ENCODE measurements around the gene MRTFA.
"Not testable (repeated sequence)": the region's sequence is repeated elsewhere in the genome, so short reads cannot be mapped to it uniquely, and the experiment has no call there.

MRTFA gene

GRCh38 chr22:40593460-40594273 is 42.9 kb downstream of the MRTFA start:
- DNase-seq, result no peak

DNA sequence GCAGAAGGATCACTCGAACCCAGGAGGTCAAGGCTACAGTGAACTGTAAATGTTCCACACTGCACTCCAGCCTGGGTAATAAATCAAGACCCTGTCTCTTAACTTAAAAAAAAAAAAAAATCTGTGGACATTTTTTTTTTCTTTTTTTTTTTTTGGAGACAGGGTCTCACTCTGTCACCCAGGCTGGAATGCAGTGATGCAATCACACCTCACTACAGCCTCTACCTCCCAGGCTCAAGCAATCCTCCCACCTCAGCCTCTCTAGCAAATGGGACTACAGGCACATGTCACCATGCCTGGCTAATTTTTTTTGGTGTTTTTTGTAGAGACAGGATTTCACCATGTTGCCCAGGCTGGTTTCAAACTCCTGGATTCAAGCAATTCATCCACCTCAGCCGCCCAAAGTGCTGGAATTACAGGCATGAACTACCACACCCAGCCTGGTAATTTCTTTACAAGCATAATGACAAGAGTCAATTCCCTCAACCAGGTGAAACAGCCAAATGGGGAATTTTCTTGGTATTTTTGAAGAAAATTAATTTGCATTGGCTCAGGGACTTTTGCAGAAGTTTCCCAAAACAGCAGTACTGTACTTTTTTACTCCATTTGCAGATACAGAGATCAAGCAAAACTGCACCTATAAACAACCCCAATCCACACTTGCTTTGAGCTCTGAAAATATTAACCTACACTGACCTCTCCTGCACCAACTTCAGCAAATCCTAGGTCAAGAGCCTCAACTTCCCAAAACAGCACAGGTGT is 44.0 kb downstream of the MRTFA start:
- DNase-seq, result no peak

- DNase-seq, result no peak
These were observed 47.8 kb downstream of the MRTFA start for GRCh38 chr22:40588726-40589125.

- no peak for DNase-seq
These were observed 49.7 kb downstream of the MRTFA start for GRCh38 chr22:40586781-40587180.

- no peak for DNase-seq
These were observed 51.2 kb downstream of the MRTFA start for GRCh38 chr22:40585310-40585751.

GRCh38 chr22:40584766-40585165 is 51.8 kb downstream of the MRTFA start:
- not testable (repeated sequence) for DNase-seq

DNA sequence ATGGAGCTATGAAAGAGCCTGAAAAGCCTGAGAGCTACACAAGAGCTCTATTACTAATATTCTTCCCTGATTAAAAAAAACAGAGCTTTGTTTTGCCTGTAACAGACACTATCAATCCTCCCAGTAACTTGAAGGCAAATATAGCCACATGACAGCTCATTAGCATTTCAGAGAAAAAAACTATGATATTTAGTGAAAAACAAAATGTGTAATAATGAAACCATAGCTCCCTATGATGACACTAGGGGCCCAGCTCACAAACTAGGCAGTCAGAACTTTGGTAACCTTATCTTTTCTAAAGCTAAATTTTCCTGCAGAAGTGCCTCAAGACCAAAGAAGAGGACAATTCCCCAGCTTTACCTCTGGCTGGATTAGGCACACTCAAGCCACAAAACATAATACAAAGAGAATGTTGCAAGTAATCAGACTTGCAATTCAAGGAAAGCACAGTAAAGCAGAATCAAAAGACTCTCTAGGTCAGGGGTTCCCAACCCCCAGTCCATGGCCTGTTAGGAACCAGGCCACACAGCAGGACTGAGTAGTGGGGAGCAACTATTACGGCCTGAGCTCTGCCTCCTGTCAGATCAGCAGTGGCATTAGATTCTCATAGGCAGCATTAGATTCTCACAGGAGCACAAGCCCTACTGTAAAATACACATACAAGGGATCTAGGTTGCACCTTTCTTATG is 53.3 kb downstream of the MRTFA start:
- no peak for DNase-seq

- DNase-seq, result no peak
These were observed 54.5 kb downstream of the MRTFA start for GRCh38 chr22:40582063-40582462.

- no peak for DNase-seq
These were observed 55.9 kb downstream of the MRTFA start for GRCh38 chr22:40580631-40581030.

DNA sequence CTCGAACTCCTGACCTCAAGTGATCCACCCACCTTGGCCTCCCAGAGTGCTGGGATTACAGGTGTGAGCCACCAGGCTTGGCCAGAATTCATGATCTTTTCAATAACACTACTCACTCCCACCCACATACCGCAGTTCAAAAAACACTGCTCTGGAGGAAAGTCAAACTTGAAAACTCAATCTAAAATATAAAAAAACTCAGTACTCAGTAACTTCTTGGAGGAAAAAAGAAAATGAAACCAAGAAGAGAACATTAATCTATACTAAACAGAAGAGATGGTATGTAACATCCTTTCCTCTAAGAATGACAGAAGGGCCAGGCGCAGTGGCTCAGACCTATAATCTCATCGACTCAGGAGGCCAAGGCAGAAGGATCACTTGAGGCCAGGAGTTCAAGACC is 58.3 kb downstream of the MRTFA start:
- no peak for DNase-seq

DNA sequence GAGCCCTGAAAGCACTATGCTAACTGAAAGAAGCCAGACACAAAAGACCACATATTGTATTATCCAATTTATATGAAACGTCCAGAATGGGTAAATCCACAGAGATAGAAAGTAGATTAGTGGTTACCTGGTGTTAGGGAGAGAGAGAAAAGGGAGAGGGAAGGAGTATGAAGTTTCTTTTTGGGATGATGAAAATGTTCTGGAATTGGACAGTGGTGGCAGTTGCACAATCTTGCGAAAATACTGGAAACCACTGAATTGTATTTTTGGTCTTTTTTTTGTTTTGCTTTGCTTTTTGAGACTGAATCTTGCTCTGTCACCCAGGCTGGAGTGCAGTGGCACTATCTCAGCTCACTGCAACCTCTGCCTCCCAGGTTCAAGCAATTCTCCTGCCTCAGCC is 63.5 kb downstream of the MRTFA start:
- DNase-seq, result no peak

DNA sequence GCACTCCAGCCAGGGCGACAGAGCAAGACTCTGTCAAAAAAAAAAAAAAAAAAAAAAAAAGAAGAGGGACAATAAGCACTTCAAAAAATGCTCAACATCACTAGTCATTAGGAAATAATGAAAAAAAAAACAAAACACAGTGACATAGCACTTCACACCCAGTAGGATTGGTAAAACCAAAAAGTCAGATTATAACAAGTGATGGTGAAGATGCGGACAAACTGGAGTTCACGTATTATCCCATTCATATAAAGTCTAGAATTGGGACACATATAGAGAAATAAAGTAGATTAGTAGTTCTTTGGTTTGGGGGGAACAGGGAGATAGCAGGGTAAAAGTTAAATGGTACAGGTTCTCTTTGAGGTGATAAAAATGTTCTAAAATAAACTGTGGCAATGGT is 64.6 kb downstream of the MRTFA start:
- DNase-seq, result no peak

DNA sequence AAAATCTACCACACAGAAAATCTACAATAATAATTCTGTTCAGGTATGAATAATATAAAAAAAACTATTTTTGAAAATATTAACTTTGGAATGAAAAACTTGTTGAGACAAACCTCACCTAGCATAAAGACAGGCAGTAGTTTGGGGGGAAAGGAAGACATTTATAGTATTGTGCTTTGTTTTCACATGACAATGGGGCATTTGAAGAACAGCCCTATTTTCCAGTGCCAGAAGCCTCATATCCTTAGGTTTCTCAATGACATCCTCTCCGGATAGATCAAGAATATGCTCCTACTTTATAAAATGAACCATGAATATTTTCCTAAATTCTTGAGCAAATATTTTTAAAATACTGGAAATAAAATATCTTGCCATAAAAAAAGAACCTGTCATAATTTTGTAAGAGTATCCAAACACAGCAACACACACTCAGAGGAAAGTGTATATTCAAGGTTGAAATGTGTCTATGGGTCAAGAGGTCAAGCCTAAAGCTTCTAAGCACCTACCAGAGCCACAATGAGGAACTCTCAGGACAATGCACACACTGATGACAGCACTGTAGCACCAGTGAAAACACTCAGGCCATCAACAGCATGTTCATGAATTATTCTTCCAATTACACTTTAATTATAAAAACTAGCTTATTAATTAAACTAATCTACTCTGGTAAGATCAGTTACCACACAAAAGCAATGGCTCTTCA is 68.7 kb downstream of the MRTFA start:
- DNase-seq, result no peak

- no peak for DNase-seq
These were observed 69.4 kb downstream of the MRTFA start for GRCh38 chr22:40567106-40567505.

- DNase-seq, result no peak
These were observed 75.5 kb downstream of the MRTFA start for GRCh38 chr22:40560994-40561515.

DNA sequence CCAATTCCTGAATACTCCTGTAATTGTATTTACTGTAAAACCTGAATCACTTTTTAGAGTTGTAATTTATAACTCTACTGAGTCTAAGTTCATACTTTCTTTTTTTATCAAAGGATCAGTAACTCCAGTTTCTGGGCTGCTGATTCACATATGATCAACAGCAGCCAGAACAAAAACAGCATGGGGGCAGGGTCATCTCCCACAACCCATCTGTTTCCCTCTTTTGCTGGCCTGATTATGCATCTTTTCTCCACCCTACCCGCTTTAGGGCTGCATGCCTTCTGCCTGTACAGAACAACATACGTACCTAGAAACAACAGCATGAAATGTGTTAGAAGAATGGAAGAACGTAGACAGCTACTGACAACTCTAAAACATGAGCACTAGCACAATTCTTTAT is 76.0 kb downstream of the MRTFA start:
- DNase-seq, result no peak

- DNase-seq, result no peak
These were observed 78.5 kb downstream of the MRTFA start for GRCh38 chr22:40557972-40558371.

DNA sequence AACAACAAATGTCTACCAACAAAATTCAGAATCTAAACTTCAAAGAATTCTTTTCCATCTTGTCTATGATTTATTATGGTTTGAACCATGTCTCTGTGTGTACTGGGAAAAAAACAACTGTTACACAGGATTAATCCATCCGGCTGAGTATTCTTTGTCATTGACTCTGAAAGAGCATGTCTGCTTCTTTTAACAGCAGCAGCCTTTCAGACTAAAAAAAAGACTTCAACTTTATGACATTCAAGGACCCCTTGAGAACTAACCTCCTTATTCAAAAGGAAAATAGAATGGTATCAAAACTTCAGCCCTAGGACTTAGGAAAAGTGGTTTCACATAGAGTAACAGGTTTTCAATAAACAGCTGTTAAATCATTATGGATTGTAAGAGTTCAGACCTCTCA is 79.9 kb downstream of the MRTFA start:
- no peak for DNase-seq

GRCh38 chr22:40554023-40554422 is 82.5 kb downstream of the MRTFA start:
- not testable (repeated sequence) for DNase-seq

DNA sequence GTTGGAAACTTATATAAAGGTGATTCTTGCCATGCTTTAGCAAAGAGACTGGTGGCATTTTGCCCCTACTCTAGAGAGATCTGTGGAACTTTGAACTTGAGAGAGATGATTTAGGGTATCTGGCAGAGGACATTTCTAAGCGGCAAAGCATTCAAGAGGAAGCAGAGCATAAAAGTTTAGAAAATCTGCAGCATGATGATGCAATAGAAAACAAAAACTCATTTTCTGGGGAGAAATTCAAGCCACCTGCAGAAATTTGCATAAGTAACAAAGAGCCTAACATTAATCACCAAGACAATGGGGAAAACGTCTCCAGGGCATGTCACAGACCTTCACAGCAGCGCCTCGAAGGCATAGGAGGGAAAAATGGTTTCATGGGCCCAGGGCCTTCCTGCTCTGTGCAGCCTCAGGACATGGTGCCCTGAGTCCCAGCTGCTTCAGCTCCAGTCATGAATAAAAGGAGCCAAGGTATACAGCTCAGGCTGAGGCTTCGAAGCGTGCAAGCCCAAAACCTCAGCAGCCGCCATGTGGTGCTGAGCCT is 83.4 kb downstream of the MRTFA start:
- no peak for DNase-seq

DNA sequence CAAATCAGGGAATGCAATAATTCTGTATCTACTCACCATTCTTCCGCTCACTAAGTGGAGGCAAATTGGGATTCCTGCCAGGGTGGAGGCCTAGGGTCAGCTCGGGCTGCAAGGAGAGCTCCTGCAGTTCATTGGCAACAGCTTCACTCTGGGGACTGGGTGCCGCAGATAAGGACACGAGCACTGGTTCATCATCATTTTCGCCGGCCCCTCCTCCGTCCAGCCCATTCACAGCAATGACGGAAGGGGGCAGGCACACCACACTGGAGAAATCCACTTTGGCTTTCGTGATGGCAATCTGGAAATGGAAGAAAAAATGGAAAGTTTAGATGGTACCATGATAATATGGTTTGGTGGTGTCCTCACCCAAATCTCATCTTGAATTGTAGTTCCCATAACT is 84.4 kb downstream of the MRTFA start:
- DNase-seq, result no peak

DNA sequence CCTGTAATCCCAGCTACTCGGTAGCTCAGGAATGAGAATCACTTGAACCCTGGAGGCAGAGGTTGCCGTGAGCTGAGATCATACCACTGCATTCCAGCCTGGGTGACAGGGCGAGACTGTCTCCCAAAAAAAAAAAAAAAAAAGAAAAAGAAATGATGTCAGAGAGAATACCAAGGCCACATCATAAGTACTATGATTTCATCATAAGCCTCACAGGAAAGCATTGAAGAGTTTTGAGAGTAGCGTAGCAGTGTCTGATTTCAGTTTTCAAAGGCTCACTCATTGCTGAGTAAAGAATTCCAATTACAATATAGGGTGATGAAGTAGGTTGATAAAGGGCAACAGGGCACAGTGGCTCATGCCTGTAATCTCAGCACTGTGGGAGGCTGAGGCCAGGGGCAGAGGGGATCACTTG is 88.8 kb downstream of the MRTFA start:
- no peak for DNase-seq

DNA sequence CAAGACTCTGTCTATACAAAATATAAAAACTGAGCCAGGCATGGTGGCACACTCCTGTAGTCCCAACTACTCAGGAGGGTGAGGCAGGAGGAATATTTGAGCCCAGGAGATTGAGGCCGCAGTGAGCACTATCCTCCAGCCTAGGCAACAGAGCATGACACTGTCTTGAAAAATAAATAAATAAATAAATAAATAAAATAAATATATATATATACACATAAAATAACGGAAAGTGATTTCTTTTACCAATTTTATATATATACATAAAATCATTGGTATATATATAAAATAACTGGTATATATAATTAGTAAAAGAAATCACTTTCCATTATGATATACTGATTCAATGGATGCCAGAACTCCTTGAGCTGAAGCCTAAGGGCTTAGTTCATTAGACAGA is 91.8 kb downstream of the MRTFA start:
- DNase-seq, result no peak

Data from NK-92 treated with Interleukin-12 subunit alpha and Interleukin-12 subunit beta, amount 100 ng/mL, for 24 hours (cell line).